ENCODE data around the gene CSTB.

CSTB gene

DNA sequence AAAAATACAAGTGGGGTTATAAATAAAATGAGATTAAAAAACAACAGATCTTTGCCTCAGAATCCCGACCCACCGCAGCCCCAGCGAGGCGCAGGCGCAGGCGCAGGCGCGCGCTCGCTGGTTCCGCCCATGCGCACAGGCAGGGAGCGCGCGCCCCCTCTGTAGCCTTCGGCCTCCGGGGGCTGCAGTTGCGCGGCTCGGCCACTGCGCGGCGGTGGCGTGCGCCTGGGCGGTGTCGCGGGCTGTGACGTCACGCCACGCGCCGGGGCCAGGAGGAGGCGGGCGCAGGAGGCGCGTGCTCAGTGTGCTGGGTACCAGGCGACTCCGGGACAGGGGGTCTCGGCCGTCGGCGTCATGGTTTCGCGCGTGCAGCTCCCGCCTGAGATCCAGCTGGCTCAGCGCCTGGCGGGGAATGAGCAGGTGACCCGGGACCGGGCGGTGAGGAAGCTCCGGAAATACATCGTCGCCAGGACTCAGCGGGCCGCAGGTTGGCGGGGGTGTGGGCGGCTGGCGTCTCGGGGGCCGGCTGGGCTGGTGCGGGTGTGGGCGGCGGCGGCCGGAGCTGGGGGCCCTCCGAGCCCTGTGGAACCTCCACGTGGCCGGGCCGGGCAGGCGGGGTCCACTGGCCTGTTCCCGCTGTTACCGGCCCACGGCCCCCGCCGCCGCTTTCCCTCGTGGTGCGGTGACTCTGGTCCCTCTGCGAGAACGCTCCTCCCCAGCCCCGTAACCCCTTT lies 13.3 kb upstream of the CSTB start, which contains the start of gene RRP1:
TSS of gene RRP1 (plus strand) at position 302 of the 734 bp plus-strand sequence. CDS start at position 355, 53 bp downstream.
- peak; percentile 94 for DNase-seq

DNA sequence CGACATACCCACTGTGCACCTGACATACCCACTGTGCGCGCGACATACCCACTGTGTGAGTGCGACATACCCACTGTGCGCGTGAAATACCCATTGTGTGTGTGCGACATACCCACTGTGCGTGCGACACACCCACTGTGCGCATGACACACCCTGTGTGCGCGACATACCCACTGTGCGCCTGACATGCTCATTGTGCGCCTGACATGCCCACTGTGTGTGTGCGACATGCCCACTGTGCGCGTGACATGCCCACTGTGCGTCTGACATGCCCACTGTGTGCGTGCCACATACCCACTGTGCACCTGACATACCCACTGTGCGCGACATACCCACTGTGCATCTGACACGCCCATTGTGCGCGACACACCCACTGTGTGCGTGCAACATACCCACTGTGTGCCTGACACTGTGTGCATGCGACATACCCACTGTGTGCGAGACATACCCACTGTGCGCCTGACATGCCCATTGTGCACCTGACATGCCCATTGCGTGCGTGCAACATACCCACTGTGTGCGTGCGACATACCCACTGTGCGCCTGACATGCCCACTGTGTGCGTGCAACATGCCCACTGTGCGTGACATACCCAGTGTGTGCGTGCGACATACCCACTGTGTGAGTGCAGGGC lies 10.8 kb upstream of the CSTB start:
- no peak for DNase-seq

DNA sequence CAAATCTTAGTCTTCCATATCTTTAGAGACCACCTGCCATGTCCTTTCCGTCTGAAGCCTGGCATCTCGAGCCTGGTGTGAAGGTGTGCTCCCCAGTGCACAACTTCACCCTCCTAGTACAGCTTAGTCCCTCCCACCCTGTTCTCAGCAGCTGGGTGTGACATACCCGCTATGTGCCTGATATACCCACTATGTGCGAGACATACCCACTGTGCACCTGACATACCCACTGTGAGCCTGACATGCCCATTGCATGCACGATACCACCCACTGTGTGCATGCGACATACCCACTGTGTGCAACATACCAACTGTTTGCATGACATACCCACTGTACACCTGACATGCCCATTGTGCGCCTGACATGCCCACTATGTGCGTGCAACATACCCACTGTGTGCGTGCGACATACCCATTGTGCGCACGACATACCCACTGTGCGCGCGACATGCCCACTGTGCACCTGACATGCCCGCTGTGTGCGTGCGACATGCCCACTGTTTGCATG lies 10.2 kb upstream of the CSTB start:
- DNase-seq = no peak

- DNase-seq = no peak
These were observed 9.0 kb upstream of the CSTB start for GRCh38 chr21:43785134-43785533.

GRCh38 chr21:43783098-43783700 lies 7.1 kb upstream of the CSTB start:
- DNase-seq = no peak

DNA sequence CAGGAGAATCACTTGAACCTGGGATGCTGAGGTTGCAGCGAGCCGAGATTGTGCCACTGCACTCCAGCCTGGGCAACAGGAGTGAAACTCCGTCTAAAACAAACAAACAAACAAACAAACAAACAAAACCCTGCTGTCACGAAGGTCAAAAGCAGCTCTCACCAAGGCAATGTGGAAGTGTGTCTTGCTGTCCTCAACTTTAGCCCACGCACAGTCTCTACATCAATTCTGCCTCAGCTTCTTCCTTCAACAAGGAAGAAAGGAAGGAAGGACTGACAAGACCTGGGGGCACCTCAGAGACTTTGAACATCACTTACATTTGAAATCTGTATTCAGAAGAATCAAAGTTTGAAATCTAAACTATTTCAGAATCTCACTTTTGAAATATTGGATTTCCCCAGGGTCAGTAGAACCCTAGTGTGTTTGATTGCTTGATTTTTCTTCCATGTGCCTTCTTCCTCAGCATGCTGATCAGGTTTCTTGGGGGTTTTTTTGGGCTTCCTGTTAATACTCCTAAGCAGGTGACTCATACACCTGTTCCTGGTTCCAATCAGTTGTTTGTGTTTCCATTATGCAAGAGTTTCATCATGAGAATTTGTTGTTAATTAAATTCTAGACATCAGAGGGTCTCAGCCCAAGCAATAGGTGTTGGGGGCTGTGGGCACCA lies 6.5 kb upstream of the CSTB start:
- no peak for DNase-seq

DNA sequence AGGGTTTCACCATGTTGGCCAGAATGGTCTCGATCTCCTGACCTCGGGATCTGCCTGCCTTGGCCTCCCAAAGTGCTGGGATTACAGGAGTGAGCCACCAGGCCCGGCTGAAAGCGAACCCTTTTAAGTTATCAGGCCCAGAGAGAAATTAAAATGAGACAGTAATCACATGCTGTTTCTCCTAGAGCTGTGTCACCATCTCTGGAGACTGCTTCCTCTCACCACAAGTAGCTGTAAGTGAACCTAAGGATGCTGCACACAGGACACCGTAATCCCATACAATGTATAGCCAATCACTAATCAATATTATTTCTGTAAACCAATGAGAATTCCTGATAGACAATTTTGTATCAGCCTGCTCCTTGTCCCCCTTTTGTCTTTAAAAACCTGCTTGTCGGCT lies 5.7 kb upstream of the CSTB start:
- no peak for DNase-seq

GRCh38 chr21:43779660-43780059 lies 3.6 kb upstream of the CSTB start:
- no peak for DNase-seq

GRCh38 chr21:43778469-43779335 lies 2.6 kb upstream of the CSTB start:
- DNase-seq = no peak

DNA sequence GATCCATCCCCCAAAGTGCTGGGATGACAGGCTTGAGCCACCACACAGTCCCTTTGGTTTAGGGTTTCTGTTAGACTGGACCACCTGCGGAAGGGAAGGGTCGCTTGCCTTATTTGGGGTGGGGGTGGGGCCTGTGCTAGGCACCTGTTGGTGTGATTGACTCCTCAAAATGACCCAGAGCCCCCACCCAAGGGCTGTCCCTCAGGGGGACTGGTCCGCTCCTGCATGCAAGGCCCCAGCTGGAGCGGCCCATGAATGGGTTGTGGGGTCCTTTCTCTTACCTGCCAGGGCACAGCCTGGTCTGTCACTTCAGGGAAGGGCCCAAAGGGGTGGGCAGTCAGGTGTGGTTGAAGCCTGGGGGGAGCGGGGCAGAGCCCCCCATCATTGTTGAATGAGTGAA lies 1.8 kb upstream of the CSTB start:
- DNase-seq = no peak

- DNase-seq = no peak
These were observed 918 bp downstream of the CSTB start for GRCh38 chr21:43775190-43775589.

GRCh38 chr21:43774163-43774562 lies 1.9 kb downstream of the CSTB start:
- DNase-seq = no peak

- no peak for DNase-seq
These were observed 3.7 kb downstream of the CSTB start for GRCh38 chr21:43772425-43772821.

DNA sequence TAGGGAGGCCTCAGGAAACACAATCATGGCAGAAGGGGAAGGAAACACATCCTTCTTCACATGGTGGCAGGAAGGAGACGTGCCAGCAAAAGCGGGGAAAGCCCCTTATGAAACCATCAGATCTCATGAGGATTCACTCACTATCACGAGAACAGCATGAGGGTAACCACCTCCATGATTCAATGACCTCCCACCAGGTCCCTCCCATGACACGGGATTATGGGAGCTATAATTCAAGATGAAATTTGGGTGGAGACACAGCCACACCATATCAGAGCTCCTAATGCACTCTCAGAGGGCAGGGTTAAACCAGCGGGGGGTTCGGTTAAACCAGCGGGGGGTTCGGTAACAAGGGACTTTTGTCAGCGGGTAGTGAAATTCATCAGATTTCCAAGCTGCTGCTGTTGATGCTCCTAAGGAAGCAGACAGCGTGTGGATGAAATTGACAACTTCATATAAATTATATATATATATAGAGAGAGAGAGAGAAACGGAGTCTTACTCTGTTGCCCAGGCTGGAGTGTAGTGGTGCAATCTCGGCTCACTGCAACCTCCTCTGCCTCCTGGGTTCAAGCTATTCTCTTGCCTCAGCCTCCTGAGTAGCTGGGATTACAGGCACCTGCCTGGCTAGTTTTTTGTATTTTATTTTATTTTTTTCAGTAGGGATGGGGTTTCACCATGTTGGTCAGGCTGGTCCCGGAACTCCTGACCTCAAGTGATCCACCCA lies 4.2 kb downstream of the CSTB start:
- DNase-seq = no peak

DNA sequence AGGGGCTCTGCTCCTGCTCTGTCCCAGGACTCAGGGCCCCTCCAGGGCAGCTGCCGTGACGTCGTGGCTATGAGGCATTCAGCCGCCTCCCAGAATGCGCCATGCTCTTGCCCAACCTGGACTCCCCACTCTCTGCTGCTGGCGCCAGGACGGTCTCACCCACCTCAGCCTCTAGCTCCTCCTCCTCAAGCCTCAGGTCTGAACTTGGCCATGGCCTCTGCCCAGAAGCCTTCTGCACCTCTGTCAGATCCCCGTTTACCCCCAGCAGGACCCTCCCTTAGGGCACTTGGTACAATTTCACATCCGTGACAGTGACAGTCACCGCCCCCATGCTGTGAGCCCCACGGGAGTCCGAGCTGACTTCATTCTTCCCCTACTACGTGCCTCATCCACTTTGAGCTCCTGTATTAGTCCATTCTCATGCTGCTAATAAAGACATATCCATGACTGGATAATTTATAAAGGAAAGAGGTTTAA lies 4.9 kb downstream of the CSTB start:
- no peak for DNase-seq

GRCh38 chr21:43770066-43770655 lies 5.9 kb downstream of the CSTB start:
- no peak for DNase-seq

- no peak for DNase-seq
These were observed 6.7 kb downstream of the CSTB start for GRCh38 chr21:43769325-43769958.

DNA sequence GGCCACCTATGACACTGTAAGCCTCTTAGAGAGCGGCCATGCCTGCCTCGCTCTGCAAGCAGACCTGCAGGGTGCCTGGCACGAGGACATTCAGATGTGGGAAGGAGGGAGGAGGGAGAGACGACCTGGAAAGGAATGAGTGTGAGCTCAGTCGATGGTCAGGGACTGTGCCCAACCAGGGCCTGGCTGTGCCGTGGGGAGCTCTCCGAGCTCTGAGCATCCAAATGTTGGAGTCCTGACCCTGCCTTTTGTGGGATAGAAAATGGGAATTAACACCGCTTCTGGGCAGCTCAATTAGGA lies 7.3 kb downstream of the CSTB start:
- DNase-seq = no peak

GRCh38 chr21:43767984-43768867 lies 7.9 kb downstream of the CSTB start:
- DNase-seq = no peak

GRCh38 chr21:43767498-43767983 lies 8.6 kb downstream of the CSTB start:
- DNase-seq = no peak
